Cardiac muscle cell (in vitro differentiated cells and primary cell): Measurements from ENCODE around the gene PTBP2. TPM values are rescaled to one million over a fixed set of nuclear protein-coding genes. Genes with fewer than 3 reads are reported as not detected.

Source experiments
- DNase-seq, 2 donors: peaks; one replicate each; pipeline versions ENCODE4 v3.0.0 to v3.0.0-alpha.2; 2010 to 2017; ENCODE audit warnings: low read depth in 1 of 2, low spot score in 1 of 2
- H3K27ac ChIP-seq: fragments of 200-600 bp; sonication (generic); 2 replicates; pipeline ENCODE4 v1.5.1; 2016
- H3K27me3 ChIP-seq: fragments of 200-600 bp; sonication (generic); 2 replicates; pipeline ENCODE4 v1.6.0; 2016; ENCODE audit warnings: control low read depth
- H3K36me3 ChIP-seq: fragments of 200-600 bp; sonication (generic); 2 replicates; pipeline ENCODE4 v1.5.1; 2016; ENCODE audit warnings: control low read depth
- H3K4me1 ChIP-seq: fragments of 200-600 bp; sonication (generic); 2 replicates; pipeline ENCODE4 v1.8.1; 2017; ENCODE audit warnings: low read depth, mild to moderate bottlenecking, mixed run types
- H3K4me3 ChIP-seq: fragments of 200-600 bp; sonication (generic); 2 replicates; pipeline ENCODE4 v1.5.1; 2016; ENCODE audit warnings: mild to moderate bottlenecking
- H3K9me3 ChIP-seq: fragments of 200-600 bp; sonication (generic); 2 replicates; pipeline ENCODE4 v1.5.1; 2017; ENCODE audit warnings: low read depth, mild to moderate bottlenecking, control low read depth
- polyA plus RNA-seq: library from polyadenylated mRNA; unstranded; fragments of >200 nt; fragmentation: Nextera tagmentation; extraction: Ambion mirVana; gene quantifications from 2 replicates; pipeline ENCODE4 v1.2.1, GENCODE V29; 2016
- total RNA-seq: library from RNA; depleted of rRNA; stranded (reverse); fragments of >200 nt; gene quantifications from 2 replicates; pipeline ENCODE4 v1.2.3, GENCODE V29; 2016
- TF ChIP-seq, protein P1 (sequence below): IDR thresholded peaks from 2 replicates; pipeline ENCODE4 v1.5.1; 2012; ENCODE audit warnings: low read depth, mild to moderate bottlenecking, low read length

The PTBP2 gene
- total and polyA plus RNA-seq, 2 experiments from 2014 or later = 37.1 to 89.6 TPM

DNA sequence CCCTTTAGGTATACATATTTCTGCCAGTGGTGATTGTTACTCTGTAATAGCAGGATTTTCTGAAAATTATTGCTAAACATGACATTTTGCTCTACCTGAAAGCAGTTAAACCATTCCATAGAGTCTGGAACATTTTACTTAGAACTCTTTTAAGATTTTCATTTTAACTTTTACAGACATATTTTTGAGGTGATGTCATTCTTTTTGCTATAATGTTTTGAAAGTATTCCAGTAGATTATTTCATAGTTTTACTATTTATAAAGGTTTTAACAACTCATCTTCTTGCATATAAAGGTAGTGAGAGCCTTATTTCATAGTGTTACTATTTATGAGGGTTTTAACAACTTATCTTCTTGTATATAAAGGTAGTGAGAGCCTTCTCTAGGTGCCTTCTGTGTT lies 42.9 kb downstream of the PTBP2 start:
- TF ChIP-seq, protein P1, sequence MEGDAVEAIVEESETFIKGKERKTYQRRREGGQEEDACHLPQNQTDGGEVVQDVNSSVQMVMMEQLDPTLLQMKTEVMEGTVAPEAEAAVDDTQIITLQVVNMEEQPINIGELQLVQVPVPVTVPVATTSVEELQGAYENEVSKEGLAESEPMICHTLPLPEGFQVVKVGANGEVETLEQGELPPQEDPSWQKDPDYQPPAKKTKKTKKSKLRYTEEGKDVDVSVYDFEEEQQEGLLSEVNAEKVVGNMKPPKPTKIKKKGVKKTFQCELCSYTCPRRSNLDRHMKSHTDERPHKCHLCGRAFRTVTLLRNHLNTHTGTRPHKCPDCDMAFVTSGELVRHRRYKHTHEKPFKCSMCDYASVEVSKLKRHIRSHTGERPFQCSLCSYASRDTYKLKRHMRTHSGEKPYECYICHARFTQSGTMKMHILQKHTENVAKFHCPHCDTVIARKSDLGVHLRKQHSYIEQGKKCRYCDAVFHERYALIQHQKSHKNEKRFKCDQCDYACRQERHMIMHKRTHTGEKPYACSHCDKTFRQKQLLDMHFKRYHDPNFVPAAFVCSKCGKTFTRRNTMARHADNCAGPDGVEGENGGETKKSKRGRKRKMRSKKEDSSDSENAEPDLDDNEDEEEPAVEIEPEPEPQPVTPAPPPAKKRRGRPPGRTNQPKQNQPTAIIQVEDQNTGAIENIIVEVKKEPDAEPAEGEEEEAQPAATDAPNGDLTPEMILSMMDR = no peak
- Histone ChIP-seq H3K27ac (no peak overlapping the region), H3K4me1 (no peaks in the 10 kb centered on the region), H3K27me3 (no peaks in the 10 kb centered on the region), H3K4me3 (no peak overlapping the region), H3K36me3 (peaks cover 6% of the 10 kb centered on the region), H3K9me3 (no peaks in the 10 kb centered on the region)
- DNase-seq = no peak

DNA sequence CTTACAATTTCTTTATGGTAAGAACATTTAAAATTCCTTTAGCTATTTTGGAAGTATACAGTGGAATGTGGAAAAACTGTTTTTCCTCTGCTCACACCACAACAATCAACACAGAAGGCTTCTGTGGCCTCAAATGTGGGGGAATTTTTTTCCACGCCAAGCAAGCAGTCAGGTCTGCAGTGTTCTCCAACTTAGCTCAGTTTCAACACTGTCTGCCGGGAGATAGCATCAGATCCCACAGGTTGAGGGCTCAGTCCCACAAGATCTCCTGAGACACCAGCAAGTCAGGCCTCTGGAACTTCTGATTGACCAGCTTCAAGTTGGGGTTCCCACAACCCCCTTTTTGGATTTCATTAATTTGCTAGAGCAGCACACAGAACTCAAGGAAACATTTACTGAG lies 50.3 kb downstream of the PTBP2 start:
- Histone ChIP-seq H3K9me3 (no peaks in the 10 kb centered on the region), H3K27ac (no peak overlapping the region), H3K36me3 (peaks cover 19% of the 10 kb centered on the region), H3K4me3 (no peak overlapping the region), H3K27me3 (no peaks in the 10 kb centered on the region), H3K4me1 (no peaks in the 10 kb centered on the region)
- no peak for DNase-seq
- TF ChIP-seq, protein P1 = no peak

DNA sequence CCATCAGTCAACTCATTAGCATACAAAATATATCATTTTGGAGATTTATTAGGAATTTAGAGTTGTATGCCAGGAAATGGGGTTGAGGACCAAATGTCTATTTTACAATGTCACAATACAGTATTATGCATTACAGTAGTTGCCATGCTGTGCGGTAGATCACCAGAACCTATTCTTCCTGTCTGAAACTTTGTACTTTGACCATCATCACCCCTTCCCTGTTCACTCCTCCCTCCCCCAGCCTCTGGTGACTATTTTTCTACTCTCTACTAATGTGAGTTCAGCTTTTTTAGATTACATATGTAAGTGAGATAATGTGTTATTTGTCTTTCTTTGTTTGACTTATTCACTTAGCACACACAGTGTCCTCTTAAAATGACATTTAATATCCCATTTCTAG lies 50.8 kb downstream of the PTBP2 start:
- peaks cover 21% of the 10 kb centered on the region for H3K36me3 ChIP-seq

DNA sequence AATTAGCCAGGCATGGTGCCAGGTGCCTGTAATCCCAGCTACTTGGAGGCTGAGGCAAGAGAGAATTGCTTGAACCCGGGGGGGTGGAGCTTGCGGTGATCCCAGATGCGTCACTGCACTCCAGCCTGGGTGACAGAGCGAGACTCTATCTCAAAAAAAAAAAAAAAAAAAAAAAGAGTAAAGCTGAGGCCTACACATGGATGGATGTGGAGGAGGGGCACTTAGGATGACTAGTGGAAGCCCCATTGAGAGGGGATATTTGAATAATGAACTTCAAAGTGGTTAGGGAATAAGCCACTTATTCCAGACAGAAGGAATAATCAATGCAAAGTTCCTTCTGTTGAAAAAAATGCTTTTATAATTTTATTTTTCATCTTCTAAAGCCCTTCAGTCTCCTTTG lies 51.4 kb downstream of the PTBP2 start:
- H3K9me3 ChIP-seq = no peaks in the 10 kb centered on the region
- H3K27ac ChIP-seq = no peak overlapping the region
- no peaks in the 10 kb centered on the region for H3K27me3 ChIP-seq
- TF ChIP-seq, protein P1 = no peak
- peaks cover 25% of the 10 kb centered on the region for H3K36me3 ChIP-seq
- H3K4me1 ChIP-seq = no peaks in the 10 kb centered on the region
- H3K4me3 ChIP-seq = no peak overlapping the region
- DNase-seq = no peak

More for the DNA sequence above, 50.8 kb downstream of the PTBP2 start:
- no peak overlapping the region for H3K4me3 ChIP-seq
- no peaks in the 10 kb centered on the region for H3K9me3 ChIP-seq
- TF ChIP-seq, protein P1 = no peak
- no peak overlapping the region for H3K27ac ChIP-seq
- H3K4me1 ChIP-seq = no peaks in the 10 kb centered on the region
- no peak for DNase-seq
- H3K27me3 ChIP-seq = no peaks in the 10 kb centered on the region

DNA sequence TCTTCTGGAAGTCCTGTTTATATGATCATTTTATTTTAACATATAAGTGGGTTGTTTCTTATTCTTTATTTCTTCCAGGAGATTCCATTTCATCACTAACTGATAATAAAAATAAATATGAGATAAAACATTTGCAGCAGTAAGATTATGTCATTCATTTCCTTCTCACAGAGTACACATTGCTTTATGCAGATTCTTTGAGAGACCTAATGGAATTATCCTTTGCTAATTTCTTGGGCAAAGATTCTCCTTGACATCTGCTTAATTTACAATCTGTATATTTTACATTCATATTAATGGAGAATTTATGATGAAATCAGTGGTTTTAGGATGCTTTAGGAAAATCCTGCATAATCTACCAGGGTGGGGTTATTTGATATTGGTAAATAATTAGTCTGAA lies 60.6 kb downstream of the PTBP2 start:
- H3K4me3 ChIP-seq = no peak overlapping the region
- H3K4me1 ChIP-seq = no peaks in the 10 kb centered on the region
- TF ChIP-seq, protein P1 = no peak
- H3K36me3 ChIP-seq = peaks cover 68% of the 10 kb centered on the region
- H3K9me3 ChIP-seq = no peaks in the 10 kb centered on the region
- DNase-seq = no peak
- no peaks in the 10 kb centered on the region for H3K27me3 ChIP-seq
- no peak overlapping the region for H3K27ac ChIP-seq

DNA sequence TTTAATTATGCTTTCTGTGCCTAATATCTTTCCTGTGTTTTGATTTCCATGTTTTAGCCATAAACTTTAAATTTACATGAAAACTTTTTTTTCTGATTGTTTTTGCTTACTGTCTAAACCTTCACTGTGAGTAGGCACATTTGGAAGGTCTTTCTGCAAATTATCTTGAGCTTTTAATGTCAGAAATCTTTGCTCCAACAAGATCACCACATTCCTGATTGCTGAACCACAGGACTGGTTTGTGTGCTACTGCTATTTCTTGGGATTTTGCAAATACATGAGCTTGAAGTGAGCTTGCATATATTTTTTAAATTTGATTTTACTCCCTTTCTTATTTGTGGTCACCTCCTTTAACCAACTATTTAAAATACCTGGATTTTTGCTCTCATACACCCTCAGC lies 61.3 kb downstream of the PTBP2 start:
- DNase-seq = peak in 1 of 2 donors; percentile 40
- Histone ChIP-seq H3K36me3 (peaks cover 67% of the 10 kb centered on the region), H3K9me3 (no peaks in the 10 kb centered on the region), H3K27ac (no peak overlapping the region), H3K27me3 (no peaks in the 10 kb centered on the region), H3K4me1 (no peaks in the 10 kb centered on the region), H3K4me3 (no peak overlapping the region)
- TF ChIP-seq, protein P1 = no peak
